GM12878 (cell line): ENCODE measurements around the gene YY2. TPM values are rescaled to one million over a fixed set of nuclear protein-coding genes. Genes with fewer than 3 reads are reported as not detected.

Source experiments
- ATAC-seq: fragments of 200-7000 bp; cut with Tn5 transposase; 3 replicates; pipeline ENCODE4 v1.9.1; 2020; ENCODE audit warnings: mild to moderate bottlenecking, moderate library complexity
- BruUV-seq: library from RNA; stranded (reverse); fragments of 400-500 nt; replicated peaks from 2 replicates; lab custom pipeline; 2021; lab: Mats Ljungman, UMichigan
- CTCF ChIA-PET: fragments of 300-600 bp; sonication (Branson Sonifier 250); formaldehyde crosslinking; extraction: SDS; loops from one replicate; lab custom pipeline; 2021; ENCODE audit warnings: inconsistent platforms; lab: Yijun Ruan, JAX
- POLR2A ChIA-PET: fragments of 350-600 bp; formaldehyde crosslinking; extraction: SDS; loops from one replicate; lab custom pipeline; 2021; ENCODE audit warnings: inconsistent platforms; lab: Charles Lee
- RAD21 ChIA-PET: fragments of 300-600 bp; sonication (Branson Sonifier 250); formaldehyde crosslinking; loops from one replicate; lab custom pipeline; 2023; ENCODE audit warnings: antibody characterized with exemption; ENCODE audit not compliant: unreplicated experiment; lab: Charles Lee
- SMC1A ChIA-PET: fragments of 300-600 bp; sonication (Branson Sonifier 250); formaldehyde crosslinking; loops from one replicate; lab custom pipeline; 2023; ENCODE audit not compliant: unreplicated experiment, uncharacterized antibody; lab: Charles Lee
- DNase-seq: peaks from one replicate; pipeline ENCODE4 v3.0.0-alpha.2; 2011; ENCODE audit warnings: low read depth, low spot score
- FAIRE-seq: peaks from 3 replicates; lab custom pipeline; 2011; peaks lifted over from hg19 to GRCh38; lab: Jason Lieb, UNC
- H2AFZ ChIP-seq: 2 replicates; pipeline ENCODE4 v1.6.0; 2011; ENCODE audit warnings: low read depth, low read length, control low read depth; ENCODE audit not compliant: control insufficient read depth
- H3K27ac ChIP-seq: 2 replicates; pipeline ENCODE4 v1.5.1; 2011; ENCODE audit warnings: control low read depth; ENCODE audit not compliant: control insufficient read depth, insufficient read depth
- H3K27me3 ChIP-seq, 2 experiments: replicated peaks in 1 of 2; 2 replicates each; pipeline versions ENCODE4 v1.6.0 to v1.6.1; 2011; ENCODE audit warnings: low read length in 1 of 2; ENCODE audit not compliant: control insufficient read depth in 2 of 2, insufficient read depth in 2 of 2
- H3K36me3 ChIP-seq, 2 experiments: 2 replicates each; pipeline ENCODE4 v1.5.1; 2011; ENCODE audit warnings: low read length in 1 of 2; ENCODE audit not compliant: control insufficient read depth in 2 of 2, insufficient read depth in 2 of 2
- H3K4me1 ChIP-seq: 2 replicates; pipeline ENCODE4 v1.6.1; 2011; ENCODE audit warnings: mild to moderate bottlenecking, low read length, moderate library complexity, mixed read lengths; ENCODE audit not compliant: control insufficient read depth, insufficient read depth
- H3K4me2 ChIP-seq: 2 replicates; pipeline ENCODE4 v1.6.0; 2011; ENCODE audit warnings: control low read depth; ENCODE audit not compliant: control insufficient read depth, insufficient read depth
- H3K4me3 ChIP-seq: fragments of 200-600 bp; sonication (generic); 2 replicates; pipeline ENCODE4 v1.5.1; 2016
- H3K79me2 ChIP-seq: 2 replicates; pipeline ENCODE4 v1.6.0; 2011; ENCODE audit warnings: low read length; ENCODE audit not compliant: control insufficient read depth, insufficient read depth
- H3K9ac ChIP-seq: 2 replicates; pipeline ENCODE4 v1.8.0; 2011; ENCODE audit warnings: low read length, control low read depth, mixed read lengths; ENCODE audit not compliant: control insufficient read depth, insufficient read depth
- H3K9me3 ChIP-seq: replicated peaks from 3 replicates; pipeline ENCODE4 v1.5.1; 2011; ENCODE audit warnings: mild to moderate bottlenecking, low read length; ENCODE audit not compliant: control insufficient read depth, insufficient read depth
- H4K20me1 ChIP-seq: 2 replicates; pipeline ENCODE4 v1.6.0; 2011; ENCODE audit not compliant: control insufficient read depth, insufficient read depth
- BMI1 ChIP-seq: fragments of 450-650 bp; IDR thresholded peaks from 2 replicates; pipeline ENCODE4 v1.6.1; 2016; ENCODE audit warnings: mild to moderate bottlenecking, moderate library complexity, borderline replicate concordance
- CBX3 ChIP-seq: fragments of 200-600 bp; sonication (generic); IDR thresholded peaks from 2 replicates; pipeline ENCODE4 v1.6.1; 2016; ENCODE audit warnings: low read depth, borderline replicate concordance
- GABPA ChIP-seq: IDR thresholded peaks from 2 replicates; pipeline ENCODE4 v1.6.1; 2014; ENCODE audit warnings: antibody characterized with exemption, low read depth, mild to moderate bottlenecking, inconsistent platforms
- HCFC1 ChIP-seq: fragments of 150-350 bp; IDR thresholded peaks from 2 replicates; pipeline ENCODE4 v1.6.1; 2014; ENCODE audit warnings: low read length
- IRF3 ChIP-seq: fragments of 450-650 bp; IDR thresholded peaks from 2 replicates; pipeline ENCODE4 v1.6.1; 2014; ENCODE audit warnings: mild to moderate bottlenecking
- KAT2A ChIP-seq: conservative IDR thresholded peaks from 2 replicates; pipeline ENCODE4 v1.6.1; 2011; ENCODE audit warnings: low read depth, low read length; ENCODE audit not compliant: control insufficient read depth
- MAX ChIP-seq: IDR thresholded peaks from 2 replicates; pipeline ENCODE4 v1.6.1; 2012; ENCODE audit warnings: low read depth, low read length, improper control_type of control experiment
- MEF2B ChIP-seq: fragments of 450-650 bp; IDR thresholded peaks from 2 replicates; pipeline ENCODE4 v1.6.1; 2018; ENCODE audit warnings: mild to moderate bottlenecking, moderate library complexity; ENCODE audit not compliant: partially characterized antibody, poor library complexity, severe bottlenecking
- MLLT1 ChIP-seq: fragments of 450-650 bp; IDR thresholded peaks from 2 replicates; pipeline ENCODE4 v1.6.1; 2016; ENCODE audit warnings: mild to moderate bottlenecking
- POLR2AphosphoS2 ChIP-seq: IDR thresholded peaks from 2 replicates; pipeline ENCODE4 v1.6.1; 2011; ENCODE audit warnings: low read depth, mild to moderate bottlenecking, low read length, improper control_type of control experiment, moderate library complexity
- POU2F2 ChIP-seq: IDR thresholded peaks from 3 replicates; pipeline ENCODE4 v1.6.1; 2011; ENCODE audit warnings: low read depth, mild to moderate bottlenecking, low read length, borderline replicate concordance
- RBBP5 ChIP-seq: fragments of 200-600 bp; sonication (generic); conservative IDR thresholded peaks from 2 replicates; pipeline ENCODE4 v1.6.1; 2016
- RCOR1 ChIP-seq: conservative IDR thresholded peaks from 2 replicates; pipeline ENCODE4 v1.6.1; 2012; ENCODE audit warnings: low read depth, low read length, improper control_type of control experiment
- TARDBP ChIP-seq: IDR thresholded peaks from 2 replicates; pipeline ENCODE4 v1.6.1; 2016; ENCODE audit warnings: borderline replicate concordance
- USF1 ChIP-seq: IDR thresholded peaks from 2 replicates; pipeline ENCODE4 v1.6.1; 2011; ENCODE audit warnings: borderline replicate concordance, low read depth, mild to moderate bottlenecking, moderate library complexity, mixed read lengths, low read length; ENCODE audit not compliant: insufficient read depth; ENCODE audit errors: extremely low read length
- ZNF274 ChIP-seq: IDR thresholded peaks from one replicate; pipeline ENCODE4 v1.8.0; 2011; ENCODE audit not compliant: insufficient read length, insufficient read depth
- WGBS: methylation state at CpG from one replicate; pipeline ENCODE4 v1.1.6; 2016; ENCODE audit warnings: low lambda C conversion rate; ENCODE audit not compliant: insufficient replicate concordance, insufficient coverage; ENCODE audit errors: missing lambda C conversion rate; 5-methylcytosine and 5-hydroxymethylcytosine counted together
- in situ Hi-C: fragments of 300-500 bp; cut with MboI; formaldehyde crosslinking; loops from 9 replicates; pipeline ENCODE4 v1.14.3; 2018; ENCODE audit warnings: mixed read lengths
- intact Hi-C: fragments of 100-400 bp; cut with micrococcal nuclease; formaldehyde crosslinking; loops from one replicate; pipeline ENCODE4 v1.14.2; 2022; ENCODE audit not compliant: unreplicated experiment
- polyA plus RNA-seq, 11 experiments: library from polyadenylated mRNA; depleted of rRNA in 4 of 11; unstranded in 6 of 11; stranded (reverse) in 5 of 11; fragments of >200 nt; fragmentation: Nextera tagmentation in 4 of 11; fragmentation: Illumina TruSeq in 1 of 11; extraction: Ambion mirVana in 4 of 11; extraction: Trizol in 1 of 11; gene quantifications; 1 replicate in 1 of 11; 2 replicates in 10 of 11; pipeline versions ENCODE4 v1.2.1 to v1.2.3, GENCODE V29; 2011 to 2016; ENCODE audit warnings: inconsistent platforms in 2 of 11, missing spikeins in 2 of 11, low read depth in 1 of 11
- total RNA-seq, 4 experiments: library from RNA; depleted of rRNA in 3 of 4; stranded (reverse); fragments of >200 nt in 3 of 4; fragmentation: Illumina TruSeq in 1 of 4; extraction: Trizol in 1 of 4; gene quantifications; 2 replicates each; pipeline versions ENCODE4 v1.2.1 to v1.2.3, GENCODE V29; 2013 to 2021

YY2 gene
- total and polyA plus RNA-seq, 10 of the 15 experiments (the other 5 are each of a cell fraction or from before 2014, with no cell fraction given) = 0.31 to 1.2 (median 0.74) TPM

GRCh38 chrX:21870494-21870893, 14.7 kb downstream of the YY2 start:
- H3K4me1 ChIP-seq = no peaks in the 10 kb centered on the region
- SMC1A ChIA-PET = no interaction called here
- no peaks in the 10 kb centered on the region for H3K36me3 ChIP-seq
- no peak for FAIRE-seq
- BruUV-seq = no TSS peak
- DNase-seq = no peak
- intact Hi-C loops (no loop called here), in situ Hi-C loops (no loop called here)
- no peaks in the 10 kb centered on the region for H4K20me1 ChIP-seq
- no peak overlapping the region for H3K4me3 ChIP-seq
- ATAC-seq = no peak
- no peak overlapping the region for H3K4me2 ChIP-seq
- no peaks in the 10 kb centered on the region for H3K27me3 ChIP-seq
- RAD21 ChIA-PET = no interaction called here
- no peak for TF ChIP-seq IRF3
- no peak for TF ChIP-seq HCFC1
- no peak for TF ChIP-seq MAX
- no peak for TF ChIP-seq CBX3
- no peak for TF ChIP-seq MEF2B
- no peak for TF ChIP-seq GABPA
- TF ChIP-seq USF1 = no peak
- no peak for TF ChIP-seq ZNF274
- no peak for TF ChIP-seq RCOR1
- no peak for TF ChIP-seq MLLT1
- no peak for TF ChIP-seq RBBP5
- TF ChIP-seq POLR2AphosphoS2 = no peak
- no peak for TF ChIP-seq BMI1
- TF ChIP-seq TARDBP = no peak
- TF ChIP-seq POU2F2 = no peak
- no peak for TF ChIP-seq KAT2A
- H3K27ac ChIP-seq = no peak overlapping the region
- no peaks in the 10 kb centered on the region for H3K9me3 ChIP-seq
- no peak overlapping the region for H3K9ac ChIP-seq
- WGBS = 48% methylated on average over 1 of the region's 1 CpG
- CTCF ChIA-PET = no interaction called here
- no peak overlapping the region for H2AFZ ChIP-seq
- H3K79me2 ChIP-seq = no peaks in the 10 kb centered on the region
- POLR2A ChIA-PET = interaction anchor here (0.6 kb wide), 1 partner anchor 411 kb away, joined by 9 read pairs; no protein-coding TSS in a partner anchor
